ENCODE data around the gene SIX1.

DNA sequence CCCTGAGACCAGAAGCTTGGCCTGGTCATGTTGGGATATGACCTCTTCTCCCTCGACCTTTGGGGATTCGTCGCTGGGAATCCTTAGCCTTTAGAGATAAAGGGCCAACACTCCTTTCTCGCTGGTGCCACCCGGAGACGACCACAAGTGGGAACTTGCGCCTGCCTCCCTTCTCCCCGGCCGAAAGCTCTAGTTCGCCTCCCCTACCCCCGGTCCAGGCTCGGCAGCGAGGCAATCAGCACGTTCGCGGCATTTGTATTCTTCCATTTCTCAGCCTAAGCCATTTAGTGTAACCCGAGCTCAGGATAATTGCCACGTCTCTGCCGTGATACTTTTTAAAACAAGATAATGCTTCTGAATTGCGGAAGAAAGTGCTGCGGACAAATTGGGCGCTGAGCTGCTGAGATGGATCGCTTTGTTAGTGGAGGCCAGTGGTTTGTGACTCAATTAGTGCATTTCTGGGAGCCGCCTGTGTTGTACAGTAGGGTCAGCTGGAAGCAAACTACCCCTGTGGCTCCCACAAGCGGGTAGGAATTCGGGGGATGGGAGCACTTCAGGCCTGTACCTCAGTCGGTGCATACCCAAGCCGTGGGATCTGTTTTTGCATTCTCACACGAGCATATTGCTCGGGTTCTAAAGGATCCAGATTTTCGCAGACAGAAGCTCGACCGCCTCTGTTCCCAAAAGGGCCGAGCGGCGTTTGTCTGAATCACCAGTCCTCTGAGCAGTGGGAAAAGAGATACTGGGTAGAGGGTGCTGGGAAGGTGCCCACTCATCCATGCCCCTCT, 6.8 kb upstream of the SIX1 start:
- TF ChIP-seq, protein P1, sequence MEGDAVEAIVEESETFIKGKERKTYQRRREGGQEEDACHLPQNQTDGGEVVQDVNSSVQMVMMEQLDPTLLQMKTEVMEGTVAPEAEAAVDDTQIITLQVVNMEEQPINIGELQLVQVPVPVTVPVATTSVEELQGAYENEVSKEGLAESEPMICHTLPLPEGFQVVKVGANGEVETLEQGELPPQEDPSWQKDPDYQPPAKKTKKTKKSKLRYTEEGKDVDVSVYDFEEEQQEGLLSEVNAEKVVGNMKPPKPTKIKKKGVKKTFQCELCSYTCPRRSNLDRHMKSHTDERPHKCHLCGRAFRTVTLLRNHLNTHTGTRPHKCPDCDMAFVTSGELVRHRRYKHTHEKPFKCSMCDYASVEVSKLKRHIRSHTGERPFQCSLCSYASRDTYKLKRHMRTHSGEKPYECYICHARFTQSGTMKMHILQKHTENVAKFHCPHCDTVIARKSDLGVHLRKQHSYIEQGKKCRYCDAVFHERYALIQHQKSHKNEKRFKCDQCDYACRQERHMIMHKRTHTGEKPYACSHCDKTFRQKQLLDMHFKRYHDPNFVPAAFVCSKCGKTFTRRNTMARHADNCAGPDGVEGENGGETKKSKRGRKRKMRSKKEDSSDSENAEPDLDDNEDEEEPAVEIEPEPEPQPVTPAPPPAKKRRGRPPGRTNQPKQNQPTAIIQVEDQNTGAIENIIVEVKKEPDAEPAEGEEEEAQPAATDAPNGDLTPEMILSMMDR (IDR thresholded peaks at IDR 0.05), result no peak
- TF ChIP-seq POLR2A (IDR thresholded peaks at IDR 0.05), result no peak

All from gastroesophageal sphincter (tissue), 3 donors.